Measurements from ENCODE around the gene REEP1. TPM values are rescaled to one million over a fixed set of nuclear protein-coding genes. Genes with fewer than 3 reads are reported as not detected.

Gene REEP1
- total and polyA plus RNA-seq, 10 donors, result 0.57 to 7.6 (median 3.4) TPM

GRCh38 chr2:86213056-86213455 lies 124.4 kb downstream of the REEP1 start:
- Histone ChIP-seq H3K9me3 (no peaks in the 10 kb centered on the region), H3K4me1 (peaks cover 0 to 17% (median 0%) of the 10 kb centered on the region in 6 donors), H3K4me3 (no peak overlapping the region), H3K36me3 (peaks cover 2 to 69% (median 64%) of the 10 kb centered on the region in 6 donors), H3K27me3 (replicated peaks in 1 of 7) (no peaks in the 10 kb centered on the region), H3K27ac (no peak overlapping the region)
- DNase-seq, result no peak
- 87 to 95% (median 90%) methylated on average over 1 of the region's 1 CpG for WGBS, 5 donors
- TF ChIP-seq CTCF (IDR thresholded peaks at IDR 0.05 in 8 of 11, conservative IDR thresholded peaks at IDR 0.05 in 3 of 11), result no peak
- TF ChIP-seq POLR2AphosphoS5 (IDR thresholded peaks at IDR 0.05), result no peak
- no peak for TF ChIP-seq POLR2A (IDR thresholded peaks at IDR 0.05)
- intact Hi-C loops (cut with DNase I; ENCODE audit: low total_unique reads), result no loop called here

GRCh38 chr2:86211796-86212188 lies 125.6 kb downstream of the REEP1 start:
- H3K9me3 ChIP-seq, result no peaks in the 10 kb centered on the region
- H3K36me3 ChIP-seq, result peaks cover 2 to 82% (median 77%) of the 10 kb centered on the region in 6 donors
- 90 to 96% (median 95%) methylated on average over 2 of the region's 2 CpGs for WGBS, 5 donors
- no peak for DNase-seq
- H3K4me1 ChIP-seq, result peaks cover 0 to 17% (median 0%) of the 10 kb centered on the region in 6 donors
- intact Hi-C loops (cut with DNase I; ENCODE audit: low total_unique reads), result no loop called here
- H3K27ac ChIP-seq, result no peak overlapping the region
- H3K27me3 ChIP-seq (replicated peaks in 1 of 7), result no peaks in the 10 kb centered on the region
- H3K4me3 ChIP-seq, result no peak overlapping the region
- TF ChIP-seq CTCF (IDR thresholded peaks at IDR 0.05 in 8 of 11, conservative IDR thresholded peaks at IDR 0.05 in 3 of 11), result no peak
- TF ChIP-seq POLR2AphosphoS5 (IDR thresholded peaks at IDR 0.05), result no peak
- no peak for TF ChIP-seq POLR2A (IDR thresholded peaks at IDR 0.05)

- DNase-seq, result no peak
- TF ChIP-seq CTCF (IDR thresholded peaks at IDR 0.05 in 8 of 11, conservative IDR thresholded peaks at IDR 0.05 in 3 of 11), result no peak
- no peak for TF ChIP-seq POLR2AphosphoS5 (IDR thresholded peaks at IDR 0.05)
- no peak for TF ChIP-seq POLR2A (IDR thresholded peaks at IDR 0.05)
- Histone ChIP-seq H3K9me3 (no peaks in the 10 kb centered on the region), H3K27ac (no peak overlapping the region), H3K4me3 (no peak overlapping the region), H3K27me3 (replicated peaks in 1 of 7) (no peaks in the 10 kb centered on the region), H3K36me3 (peaks cover 2 to 87% (median 82%) of the 10 kb centered on the region in 6 donors), H3K4me1 (peaks cover 0 to 17% (median 0%) of the 10 kb centered on the region in 6 donors)
- WGBS, 5 donors, result 83 to 88% (median 87%) methylated on average over 2 of the region's 2 CpGs
- intact Hi-C loops (cut with DNase I; ENCODE audit: low total_unique reads), result no loop called here
Measured at GRCh38 chr2:86211033-86211795, 126.2 kb downstream of the REEP1 start.

GRCh38 chr2:86204458-86204857 lies 133.0 kb downstream of the REEP1 start:
- 70 to 90% (median 84%) methylated on average over 7 of the region's 7 CpGs for WGBS, 5 donors
- Histone ChIP-seq H3K9me3 (no peaks in the 10 kb centered on the region), H3K4me3 (no peak overlapping the region), H3K27me3 (replicated peaks in 1 of 7) (no peaks in the 10 kb centered on the region), H3K4me1 (peaks cover 5 to 49% (median 32%) of the 10 kb centered on the region in 6 donors), H3K36me3 (peaks cover 0 to 52% (median 39%) of the 10 kb centered on the region in 6 donors), H3K27ac (no peak overlapping the region)
- TF ChIP-seq CTCF (IDR thresholded peaks at IDR 0.05 in 8 of 11, conservative IDR thresholded peaks at IDR 0.05 in 3 of 11), result no peak
- intact Hi-C loops (cut with DNase I; ENCODE audit: low total_unique reads), result no loop called here
- DNase-seq, result no peak
